Bronchial epithelial cell (primary cell): ENCODE results near the gene SRGAP3. TPM values are rescaled to one million over a fixed set of nuclear protein-coding genes. Genes with fewer than 3 reads are reported as not detected.

Experiments used
- DNase-seq: peaks from one replicate; pipeline ENCODE4 v3.0.0-alpha.2; 2010; ENCODE audit warnings: low read depth
- FAIRE-seq: peaks from 2 replicates; lab custom pipeline; 2011; peaks lifted over from hg19 to GRCh38; lab: Jason Lieb, UNC
- H3K27me3 ChIP-seq: 2 replicates; pipeline ENCODE4 v1.5.1; 2011; ENCODE audit warnings: low read length; ENCODE audit not compliant: control insufficient read depth, insufficient read depth
- H3K36me3 ChIP-seq: 2 replicates; pipeline ENCODE4 v1.5.1; 2011; ENCODE audit warnings: low read length; ENCODE audit not compliant: control insufficient read depth, insufficient read depth
- H3K4me3 ChIP-seq: 2 replicates; pipeline ENCODE4 v1.5.1; 2011; ENCODE audit warnings: mild to moderate bottlenecking, low read depth, low read length, control low read depth
- CTCF ChIP-seq: IDR thresholded peaks from 2 replicates; pipeline ENCODE4 v1.5.1; 2011; ENCODE audit warnings: mild to moderate bottlenecking, moderate library complexity, low read length, control low read depth, inconsistent platforms; ENCODE audit not compliant: insufficient read depth, severe bottlenecking
- total RNA-seq: library from RNA; depleted of rRNA; stranded (reverse); fragments of >200 nt; gene quantifications from 2 replicates; pipeline ENCODE4 v1.2.1, GENCODE V29; 2014

Gene SRGAP3
- total RNA-seq, 1 donor from 2014 or later, result 30.5 TPM

- H3K36me3 ChIP-seq, result peaks cover 1% of the 10 kb centered on the region
- TF ChIP-seq CTCF, result no peak
- H3K4me3 ChIP-seq, result no peak overlapping the region
- FAIRE-seq, result no peak
- no peak for DNase-seq
- H3K27me3 ChIP-seq, result no peaks in the 10 kb centered on the region
Measured at GRCh38 chr3:9244495-9245183, 4.8 kb downstream of the SRGAP3 start.

- no peak overlapping the region for H3K4me3 ChIP-seq
- FAIRE-seq (no peak), DNase-seq (no peak)
- no peak for TF ChIP-seq CTCF
- H3K36me3 ChIP-seq, result peaks cover 5% of the 10 kb centered on the region
- no peaks in the 10 kb centered on the region for H3K27me3 ChIP-seq
Measured at GRCh38 chr3:9241956-9242355, 7.5 kb downstream of the SRGAP3 start.

- FAIRE-seq (no peak), DNase-seq (no peak)
- H3K4me3 ChIP-seq, result no peak overlapping the region
- H3K36me3 ChIP-seq, result peaks cover 8% of the 10 kb centered on the region
- no peak for TF ChIP-seq CTCF
- H3K27me3 ChIP-seq, result no peaks in the 10 kb centered on the region
Measured at GRCh38 chr3:9239680-9240079, 9.8 kb downstream of the SRGAP3 start.

- H3K4me3 ChIP-seq, result no peak overlapping the region
- H3K36me3 ChIP-seq, result peaks cover 10% of the 10 kb centered on the region
- FAIRE-seq, result no peak
- DNase-seq, result no peak
- no peaks in the 10 kb centered on the region for H3K27me3 ChIP-seq
- no peak for TF ChIP-seq CTCF
Measured at GRCh38 chr3:9238721-9239295, 10.6 kb downstream of the SRGAP3 start.

- no peak for FAIRE-seq
- no peak for TF ChIP-seq CTCF
- H3K27me3 ChIP-seq, result no peaks in the 10 kb centered on the region
Measured at GRCh38 chr3:9238276-9238675, 11.2 kb downstream of the SRGAP3 start.

More at GRCh38 chr3:9238276-9238675, 11.2 kb downstream of the SRGAP3 start:
- no peak for DNase-seq
- H3K36me3 ChIP-seq, result peaks cover 10% of the 10 kb centered on the region
- no peak overlapping the region for H3K4me3 ChIP-seq
